Measurements from ENCODE around the gene ABTB1.
"Not testable (repeated sequence)": the region's sequence is repeated elsewhere in the genome, so short reads cannot be mapped to it uniquely, and the experiment has no call there.

Gene ABTB1

DNA sequence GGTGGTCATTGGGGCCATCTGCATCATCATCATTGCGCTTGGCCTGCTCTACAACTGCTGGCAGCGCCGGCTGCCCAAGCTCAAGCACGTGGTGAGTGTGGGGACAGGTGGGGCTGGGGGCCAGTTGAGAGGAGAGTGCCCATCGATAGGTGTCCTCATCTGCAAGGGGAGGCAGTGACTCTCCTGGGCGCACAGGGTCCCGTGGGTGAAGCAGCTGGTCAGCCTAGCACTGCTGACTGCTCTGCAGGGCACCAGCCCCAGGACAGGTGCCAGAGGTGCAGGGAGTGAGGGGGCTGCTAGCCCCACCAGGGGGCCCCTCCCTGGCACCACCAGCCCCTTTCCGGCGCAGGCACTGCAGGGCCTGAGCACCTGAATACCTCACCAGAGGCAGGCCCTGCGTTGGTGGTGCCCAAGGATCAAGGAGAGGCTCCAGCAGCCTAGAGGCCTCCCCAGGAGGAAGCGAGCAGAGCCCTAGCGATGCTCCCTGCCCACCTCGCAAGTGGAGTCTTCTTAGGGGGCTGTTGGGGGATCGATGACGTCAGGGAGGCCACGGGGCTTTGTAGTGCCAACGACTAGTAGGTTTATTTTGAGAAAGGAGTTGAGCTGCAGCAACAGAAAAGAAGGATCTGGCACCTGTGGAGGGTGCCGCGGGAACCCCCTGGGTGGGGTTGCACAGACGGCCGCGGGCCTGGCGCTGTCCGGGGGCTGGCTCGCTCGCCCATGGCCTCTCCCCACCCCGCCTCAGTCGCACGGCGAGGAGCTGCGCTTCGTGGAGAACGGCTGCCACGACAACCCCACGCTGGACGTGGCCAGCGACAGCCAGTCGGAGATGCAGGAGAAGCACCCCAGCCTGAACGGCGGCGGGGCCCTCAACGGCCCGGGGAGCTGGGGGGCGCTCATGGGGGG, 976 bp upstream of the ABTB1 start:
- DNase-seq = no peak

DNA sequence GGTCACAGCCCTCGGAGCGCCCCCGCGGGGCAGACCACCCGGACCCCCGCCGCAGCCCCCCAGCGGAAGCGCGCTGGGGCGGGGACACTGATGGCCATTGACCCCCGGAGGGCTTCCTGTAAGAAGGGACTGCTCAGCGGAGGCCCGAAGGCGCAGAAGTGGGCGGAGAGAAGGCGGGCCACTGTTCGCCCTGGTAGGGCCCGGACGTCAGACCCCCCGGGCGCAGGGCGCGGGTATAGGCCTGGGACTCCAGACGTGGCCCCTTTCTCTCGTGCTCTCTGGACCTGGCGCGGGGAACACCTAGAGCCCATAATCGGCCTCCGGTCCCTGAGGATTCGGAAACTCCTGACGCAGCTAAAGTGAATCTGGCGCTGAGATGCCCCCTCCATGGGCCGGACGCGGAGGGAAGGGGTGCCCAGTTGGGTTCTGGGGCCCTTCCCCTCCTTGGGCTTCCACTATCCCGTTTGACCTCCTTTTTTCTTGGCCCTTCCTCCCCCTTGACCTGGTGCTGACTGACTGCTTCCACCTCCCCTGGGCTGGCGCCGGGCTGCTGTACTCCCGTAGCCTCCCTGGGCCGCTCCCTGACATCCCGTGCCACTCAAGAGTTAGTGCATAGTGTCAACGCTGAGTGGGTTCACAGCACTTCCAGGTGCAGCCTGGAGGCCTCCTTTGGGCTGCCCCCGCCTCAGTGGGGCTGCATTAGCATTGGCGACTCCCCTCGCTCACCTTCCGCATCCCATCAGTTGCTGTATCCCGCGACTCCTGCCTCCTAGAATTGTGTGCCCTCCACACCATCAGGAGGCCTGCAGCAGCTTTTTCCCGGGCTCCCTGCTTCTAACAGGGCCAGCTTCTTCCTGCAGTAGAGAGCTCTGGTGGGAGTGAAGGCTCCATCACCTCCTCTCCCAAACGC, 694 bp downstream of the ABTB1 start:
- peak in 4 of 58 donors; percentile 28 to 61 (median 44) for DNase-seq

DNA sequence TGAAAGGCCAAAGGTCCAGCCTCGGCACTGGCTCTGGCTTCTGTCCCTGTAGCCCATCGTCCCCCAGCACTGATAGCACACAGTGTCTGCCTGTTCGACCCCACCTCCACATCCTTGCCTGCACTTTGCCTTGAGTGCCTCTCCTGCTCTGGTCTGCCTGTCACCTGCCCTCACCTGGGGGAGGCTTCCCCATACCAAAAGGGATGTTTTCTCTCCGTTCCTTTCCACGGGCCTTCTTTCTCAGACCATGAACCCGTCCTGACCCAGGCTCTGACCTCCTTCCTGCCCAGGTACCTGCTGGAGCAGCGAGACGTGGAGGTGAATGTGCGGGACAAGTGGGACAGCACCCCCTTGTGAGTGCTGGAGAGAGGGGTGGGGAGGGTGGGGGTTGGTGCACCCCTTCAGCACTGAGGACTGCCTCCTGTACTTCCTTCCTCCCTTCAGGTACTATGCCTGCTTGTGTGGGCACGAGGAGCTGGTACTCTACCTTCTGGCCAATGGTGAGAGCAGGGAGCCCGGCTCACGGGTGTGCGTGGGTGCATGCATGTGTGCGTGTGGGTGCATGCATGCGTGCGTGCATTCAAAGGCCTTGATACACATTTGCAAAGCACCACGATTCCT, 1.5 kb downstream of the ABTB1 start:
- peak in 7 of 58 donors; percentile 26 to 42 (median 32) for DNase-seq

DNA sequence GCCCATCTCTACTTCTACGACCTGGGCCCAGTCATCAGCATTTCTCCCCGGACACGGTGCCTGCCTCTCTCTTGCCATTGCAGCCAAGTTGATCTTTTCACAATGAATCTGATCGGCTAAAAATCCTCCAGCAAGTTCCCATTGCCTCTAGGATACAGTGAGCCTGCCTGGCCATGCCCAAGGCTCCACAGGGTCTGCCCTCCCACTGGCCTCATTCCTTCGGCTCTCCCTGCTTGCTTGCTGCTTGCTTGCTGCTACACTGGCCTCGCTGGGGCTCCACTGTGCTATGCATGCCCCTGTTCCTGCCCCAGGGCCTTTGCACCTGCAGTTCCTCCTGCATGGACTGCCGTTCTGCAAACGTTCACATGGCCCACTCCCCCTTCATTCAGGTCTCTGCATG, 2.0 kb downstream of the ABTB1 start:
- no peak for DNase-seq

DNA sequence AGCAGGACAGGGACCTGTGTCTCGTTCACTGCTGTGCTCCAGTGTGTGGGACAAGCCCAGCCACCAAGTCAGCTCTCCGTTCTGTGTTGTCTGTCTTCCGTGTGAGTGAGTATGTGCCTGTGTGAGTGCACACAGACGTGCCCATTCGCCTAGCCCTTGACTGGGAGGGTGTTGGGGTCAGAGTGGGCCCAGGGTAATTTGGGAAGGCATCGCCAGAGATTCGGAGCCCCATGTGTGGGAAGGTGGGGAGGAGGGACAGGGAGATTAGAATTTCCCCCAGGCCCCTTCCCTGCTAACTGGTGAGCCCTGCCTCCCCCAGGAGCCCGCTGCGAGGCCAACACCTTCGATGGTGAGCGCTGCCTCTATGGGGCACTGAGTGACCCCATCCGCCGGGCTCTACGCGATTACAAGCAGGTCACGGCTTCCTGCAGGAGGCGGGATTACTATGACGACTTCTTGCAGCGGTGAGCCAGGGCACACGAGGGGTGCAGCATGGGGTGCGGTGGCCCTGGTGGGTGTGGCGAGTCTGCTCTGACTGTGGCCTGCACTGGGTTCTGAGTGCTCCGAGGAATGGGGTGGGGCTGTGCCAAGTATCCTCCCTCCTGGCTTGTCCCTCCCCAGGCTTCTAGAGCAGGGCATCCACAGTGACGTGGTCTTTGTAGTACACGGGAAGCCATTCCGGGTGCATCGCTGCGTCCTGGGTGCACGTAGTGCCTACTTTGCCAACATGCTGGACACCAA, 3.1 kb downstream of the ABTB1 start:
- no peak for DNase-seq

DNA sequence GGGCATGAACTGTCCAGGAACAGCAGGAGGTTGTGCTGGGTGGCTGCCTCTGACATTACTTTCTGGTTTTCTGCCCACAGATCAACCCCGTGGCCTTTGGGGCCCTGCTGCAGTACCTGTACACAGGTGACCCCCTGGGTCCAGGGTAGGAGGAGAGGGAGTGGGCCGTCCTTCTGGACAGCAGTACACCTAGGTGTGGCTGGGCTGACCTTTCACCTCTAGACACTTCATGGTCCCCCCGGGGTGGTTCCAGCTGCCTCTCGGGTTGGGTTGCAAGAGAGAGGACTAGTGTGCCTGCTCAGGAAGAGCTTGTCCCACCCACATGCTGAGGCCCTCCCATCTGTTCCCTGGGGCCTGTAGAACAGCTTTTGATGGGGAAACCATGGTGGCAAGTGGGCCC, 3.7 kb downstream of the ABTB1 start:
- no peak for DNase-seq

DNA sequence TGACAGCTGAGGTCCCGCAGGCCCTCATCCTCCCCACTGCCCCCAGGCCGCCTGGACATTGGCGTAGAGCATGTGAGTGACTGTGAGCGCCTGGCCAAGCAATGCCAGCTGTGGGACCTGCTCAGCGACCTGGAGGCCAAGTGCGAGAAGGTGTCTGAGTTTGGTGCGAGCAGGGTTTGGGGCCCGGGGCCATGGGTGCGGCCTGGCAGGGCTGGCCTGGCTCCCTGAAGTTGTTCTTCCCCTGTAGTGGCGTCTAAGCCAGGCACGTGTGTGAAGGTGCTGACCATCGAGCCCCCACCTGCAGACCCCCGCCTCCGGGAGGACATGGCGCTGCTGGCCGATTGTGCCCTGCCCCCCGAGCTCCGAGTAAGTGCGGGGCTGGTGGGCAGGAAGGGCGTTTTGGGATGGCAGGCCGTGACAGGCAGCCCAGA, 4.2 kb downstream of the ABTB1 start:
- DNase-seq = no peak

DNA sequence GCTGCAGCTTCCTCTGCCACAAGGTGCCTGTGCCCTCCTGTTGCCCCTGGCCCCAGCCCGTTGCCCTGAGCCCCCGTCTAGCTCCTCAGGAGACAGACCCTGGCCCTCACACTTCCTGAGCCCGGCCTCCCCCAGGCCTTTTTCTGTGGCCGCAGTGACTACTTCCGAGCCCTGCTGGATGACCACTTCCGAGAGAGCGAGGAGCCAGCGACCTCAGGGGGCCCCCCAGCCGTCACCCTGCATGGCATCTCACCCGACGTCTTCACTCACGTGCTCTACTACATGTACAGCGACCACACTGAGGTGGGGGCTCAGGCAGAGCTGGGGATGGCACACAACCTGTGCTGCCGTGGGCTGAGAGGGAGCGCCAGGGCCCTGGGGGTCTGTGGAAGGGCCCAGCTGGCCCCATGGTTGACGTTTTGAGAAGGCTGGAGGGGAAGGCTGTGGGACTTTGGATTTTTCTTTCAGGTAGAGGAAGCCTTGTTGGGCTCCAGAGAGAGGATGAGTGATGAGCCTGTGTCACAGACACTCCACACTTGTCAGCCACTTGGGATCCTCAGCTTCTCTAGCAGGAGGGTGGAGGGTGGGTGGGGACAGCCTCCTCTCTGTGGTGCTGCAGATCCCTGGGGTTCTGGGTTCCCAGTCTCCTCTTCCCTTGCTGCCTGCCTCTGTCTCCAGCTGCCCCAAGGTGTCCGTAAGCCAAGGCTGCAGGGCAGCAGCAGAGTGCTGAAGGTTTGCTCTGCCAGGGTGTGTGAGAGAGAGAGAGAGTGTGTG, 5.0 kb downstream of the ABTB1 start:
- DNase-seq = no peak

DNA sequence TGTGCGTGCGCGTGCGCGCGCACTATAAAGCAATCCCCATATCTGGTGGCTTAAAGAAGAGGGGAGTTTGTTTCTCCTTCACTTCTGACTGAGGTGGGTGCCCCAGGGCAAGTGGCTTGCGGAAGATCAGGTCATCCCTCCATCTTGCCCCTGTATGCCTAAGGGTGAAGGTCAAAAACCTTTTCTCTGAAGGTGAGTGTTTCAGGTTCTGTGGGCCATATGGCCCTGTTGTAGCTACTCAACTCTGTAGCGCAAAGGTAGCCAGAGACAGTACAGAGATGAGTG, 5.5 kb downstream of the ABTB1 start:
- DNase-seq = no peak

DNA sequence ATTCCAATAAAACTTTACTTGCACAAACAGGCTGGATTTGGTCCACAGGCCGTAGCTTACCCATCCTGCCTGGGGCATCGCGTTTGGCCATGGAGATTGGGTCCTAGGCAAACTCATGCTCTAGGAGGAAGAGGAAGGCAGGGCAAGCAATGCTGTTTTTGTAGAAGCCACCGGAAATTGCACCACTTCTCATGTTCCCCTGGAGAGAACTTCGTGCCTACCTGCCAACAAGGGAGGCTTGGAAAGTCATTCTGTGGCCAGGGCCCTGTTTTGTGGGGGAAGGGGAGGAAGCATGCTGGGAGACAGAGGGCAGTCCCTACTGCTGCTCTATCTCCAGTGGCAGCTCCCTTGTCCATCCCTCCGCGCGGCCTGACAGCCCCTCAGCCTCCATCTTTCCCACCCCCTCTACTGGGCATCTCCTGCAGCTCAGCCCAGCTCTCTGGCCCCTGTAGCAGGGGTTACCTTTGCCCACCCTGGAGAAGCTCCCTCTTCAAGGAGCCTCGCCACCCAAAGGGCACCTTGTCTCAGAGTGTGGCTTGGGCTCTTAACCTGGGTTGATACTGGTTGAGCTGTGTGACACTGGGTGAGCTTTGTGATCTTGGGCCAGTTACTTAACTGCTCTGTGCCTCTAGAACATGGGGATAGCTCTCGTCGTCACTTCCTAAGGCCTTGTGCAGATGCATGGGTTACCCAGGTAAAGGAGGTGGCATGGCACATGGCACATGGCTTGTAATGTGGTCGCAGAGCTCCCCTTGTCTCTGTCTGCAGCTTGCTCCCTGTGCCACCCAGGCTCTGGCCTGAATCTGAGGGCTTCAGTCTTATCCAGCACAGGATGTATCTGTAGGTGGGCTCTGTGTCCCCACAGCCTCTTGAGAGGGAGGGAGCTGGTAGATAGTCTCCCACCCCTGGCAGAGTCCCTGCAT, 6.1 kb downstream of the ABTB1 start:
- no peak for DNase-seq

DNA sequence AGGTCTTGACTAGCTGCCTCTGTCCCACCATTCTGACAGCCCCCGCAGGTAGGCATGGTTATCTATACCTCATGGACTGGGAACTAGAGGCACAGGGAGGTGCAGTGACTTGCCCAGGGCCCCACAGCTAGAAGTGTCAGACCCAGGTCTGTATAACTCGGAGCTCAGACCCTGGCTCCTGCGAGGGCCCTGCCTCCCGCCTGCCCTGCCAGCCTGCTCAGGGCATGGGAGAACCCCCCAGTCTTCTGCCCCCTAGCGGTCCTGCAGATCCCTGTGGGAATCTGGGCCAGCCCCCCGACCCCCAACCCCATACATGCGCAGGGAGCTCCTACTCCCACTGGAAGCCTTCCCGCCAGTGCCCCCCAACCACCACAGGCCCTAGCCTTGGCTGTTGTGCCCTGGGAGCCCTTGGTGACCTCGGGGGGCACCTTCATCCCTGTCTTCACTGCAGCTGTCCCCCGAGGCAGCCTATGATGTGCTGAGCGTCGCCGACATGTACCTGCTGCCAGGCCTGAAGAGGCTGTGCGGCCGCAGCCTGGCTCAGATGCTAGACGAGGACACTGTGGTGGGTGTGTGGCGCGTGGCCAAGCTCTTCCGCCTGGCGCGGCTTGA, 6.9 kb downstream of the ABTB1 start:
- DNase-seq = no peak

DNA sequence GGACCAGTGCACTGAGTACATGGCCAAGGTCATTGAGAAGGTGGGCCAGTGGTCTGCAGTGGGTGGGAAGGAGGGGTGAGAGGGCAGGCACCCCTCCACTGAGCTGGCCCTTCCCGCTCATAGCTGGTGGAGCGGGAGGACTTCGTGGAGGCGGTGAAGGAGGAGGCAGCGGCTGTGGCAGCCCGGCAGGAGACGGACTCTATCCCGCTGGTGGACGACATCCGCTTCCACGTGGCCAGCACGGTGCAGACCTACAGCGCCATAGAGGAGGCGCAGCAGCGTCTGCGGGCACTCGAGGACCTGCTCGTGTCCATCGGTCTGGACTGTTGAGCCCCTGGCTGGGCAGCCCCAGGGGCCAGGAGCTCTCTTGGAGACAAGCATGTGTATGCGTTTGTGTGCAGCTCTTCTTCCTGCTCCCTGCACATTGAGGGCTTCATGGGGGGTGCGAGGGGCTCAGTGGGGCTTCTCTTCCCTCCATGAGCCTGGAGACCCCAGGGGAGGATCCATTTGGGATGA, 7.5 kb downstream of the ABTB1 start:
- no peak for DNase-seq

DNA sequence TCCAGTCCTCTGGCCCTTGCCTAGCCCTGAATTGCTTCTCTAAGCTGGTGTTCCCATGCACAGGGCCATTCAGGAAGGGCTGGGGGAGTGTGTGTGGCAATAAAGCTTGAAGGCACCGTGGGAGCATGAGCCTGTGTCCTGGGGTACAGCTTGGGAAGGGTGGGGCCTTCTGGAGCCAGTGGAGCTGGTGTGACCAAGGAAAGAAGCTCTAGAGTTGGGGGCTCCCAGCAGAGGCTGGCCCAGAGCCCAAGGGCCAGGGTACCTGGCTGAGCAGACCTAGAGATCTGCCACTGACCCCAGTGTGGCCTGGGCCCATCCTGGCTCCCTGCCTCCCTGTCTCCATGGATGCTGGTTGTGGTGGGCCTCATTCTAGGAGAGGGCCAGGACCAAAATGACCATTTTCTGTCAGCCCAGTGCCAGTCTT, 8.1 kb downstream of the ABTB1 start:
- DNase-seq = no peak

DNA sequence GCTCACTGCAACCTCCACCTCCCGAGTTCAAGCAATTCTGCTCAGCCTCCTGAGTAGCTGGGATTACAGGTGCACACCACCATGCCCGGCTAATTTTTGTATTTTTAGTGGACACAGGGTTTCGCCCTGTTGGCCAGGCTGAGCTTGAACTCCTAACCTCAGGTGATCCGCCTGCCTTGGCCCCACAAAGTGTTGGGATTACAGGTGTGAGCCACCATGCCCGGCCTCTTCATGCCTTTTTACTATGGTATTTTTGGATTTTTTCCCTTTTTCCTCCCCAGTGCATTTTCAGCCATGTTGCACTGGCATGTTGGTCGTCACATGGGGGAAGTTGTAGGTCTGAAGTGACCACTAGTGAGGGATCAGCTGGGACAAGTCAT, 9.4 kb downstream of the ABTB1 start:
- DNase-seq = not testable (repeated sequence)

DNA sequence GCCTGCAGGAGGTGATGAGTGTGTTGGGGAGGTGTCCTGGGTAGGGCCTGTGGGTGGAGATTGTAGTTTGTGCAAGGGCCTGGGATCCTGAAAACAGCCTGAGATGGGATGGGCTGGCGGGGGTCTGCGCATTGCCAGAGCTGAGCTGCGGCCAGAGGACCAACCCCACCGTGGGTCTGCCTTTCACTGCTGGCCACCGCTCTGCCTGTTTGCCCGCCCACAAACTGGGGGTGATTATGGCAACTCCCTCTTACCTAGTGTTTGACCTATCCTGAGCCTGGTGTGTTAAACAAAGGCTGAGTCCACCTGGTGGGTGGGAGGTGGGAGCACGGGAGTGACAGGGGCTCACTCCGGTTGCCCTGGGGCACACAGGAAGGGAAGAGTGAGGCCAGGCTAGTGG, 9.8 kb downstream of the ABTB1 start:
- no peak for DNase-seq

DNA sequence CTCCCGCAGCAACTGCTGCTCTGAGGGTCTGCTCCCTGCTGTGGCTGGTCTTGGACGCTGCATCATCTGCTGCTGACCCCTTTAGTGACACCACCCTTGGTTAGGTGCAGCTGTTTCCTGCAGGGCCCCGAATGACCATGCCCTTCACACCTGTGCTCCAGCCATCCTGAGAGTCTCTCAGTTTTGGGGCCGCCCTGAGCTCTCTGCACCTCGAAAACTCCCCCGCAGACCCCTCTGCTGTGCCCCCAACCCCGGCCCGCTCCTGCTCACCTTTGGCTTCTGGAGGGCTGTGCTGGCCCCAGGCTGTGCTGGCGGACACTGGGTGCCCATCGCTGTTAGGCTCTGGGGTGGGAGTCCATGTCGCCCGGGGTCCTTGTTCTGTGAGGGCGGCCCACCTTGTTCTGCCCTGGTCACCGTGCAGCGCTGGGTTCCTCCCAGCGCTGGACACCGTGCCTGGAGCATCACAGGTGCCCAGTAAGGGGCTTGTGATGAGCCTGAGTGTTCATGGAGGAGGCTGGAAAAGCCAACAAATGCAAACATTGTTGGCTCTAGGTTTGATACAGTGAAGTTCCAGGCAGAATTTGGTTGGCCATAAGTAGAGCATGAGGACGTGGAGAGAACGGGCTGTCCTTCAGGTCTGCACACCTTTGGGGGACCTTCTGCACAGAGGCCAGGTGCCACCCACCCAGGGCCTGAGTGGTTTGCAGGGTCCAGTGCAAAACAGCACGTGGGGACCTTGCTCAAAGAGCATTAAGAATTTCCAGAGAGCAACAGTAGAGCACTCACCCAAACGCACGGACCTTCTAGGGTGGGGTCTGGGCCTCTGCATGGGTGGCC, 12.3 kb downstream of the ABTB1 start:
- DNase-seq = no peak

DNA sequence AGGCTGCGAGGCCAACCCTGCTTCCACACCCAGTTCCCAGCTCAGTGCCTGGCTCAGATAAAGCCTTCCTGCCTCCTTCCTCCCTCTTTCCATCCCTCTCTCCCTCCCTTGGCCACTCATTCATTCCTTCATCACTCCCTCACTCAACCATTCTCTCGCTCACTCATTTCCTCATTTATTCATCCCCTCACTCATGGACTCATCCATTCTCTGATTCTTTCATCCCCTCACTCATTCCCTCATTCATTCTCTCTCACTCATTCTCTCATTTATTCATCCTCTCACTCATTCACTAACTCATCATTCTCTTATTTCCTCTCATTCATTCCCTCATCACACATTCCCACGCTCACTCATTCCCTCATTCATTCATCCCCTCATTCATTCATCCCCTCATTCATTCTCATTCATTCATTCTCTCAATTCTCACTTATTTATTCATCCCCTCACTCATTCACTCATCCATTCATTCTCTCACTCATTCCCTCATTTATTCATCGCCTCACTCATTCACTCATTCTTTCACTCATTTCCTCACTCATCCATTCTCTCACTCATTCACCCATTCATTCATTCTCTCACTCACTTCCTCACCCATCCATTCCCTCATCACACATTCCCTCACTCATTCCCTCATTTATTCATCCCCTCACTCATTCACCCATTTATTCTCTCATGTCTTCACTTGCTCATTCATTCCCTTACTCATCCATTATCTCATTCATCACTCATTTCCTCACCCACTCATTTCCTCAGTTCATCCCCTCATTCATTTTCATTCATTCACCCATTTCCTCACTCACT, 13.2 kb downstream of the ABTB1 start:
- no peak for DNase-seq

All from anterior cingulate cortex (tissue), 58 donors.